ENCODE results near the gene MKNK1. TPM values are rescaled to one million over a fixed set of nuclear protein-coding genes. Genes with fewer than 3 reads are reported as not detected.

Gene MKNK1
- total RNA-seq, 1 experiment from 2014 or later: 12.9 TPM

GRCh38 chr1:46619656-46620258 is 15.7 kb upstream of the MKNK1 start:
- Histone ChIP-seq H2BK20ac (ENCODE audit: low read depth, low read length, poor library complexity, severe bottlenecking) (no peak overlapping the region), H3K23ac (ENCODE audit: insufficient read length, low read depth, low read length) (no peak overlapping the region), H2AFZ (ENCODE audit: low read length) (no peak overlapping the region), H3K56ac (ENCODE audit: insufficient read length, low read depth, low read length) (no peak overlapping the region), H3K4me2 (ENCODE audit: insufficient read depth, insufficient read length, low read length) (no peak overlapping the region), H4K20me1 (ENCODE audit: control insufficient read depth, insufficient read depth, insufficient read length) (no peaks in the 10 kb centered on the region), H3K79me2 (ENCODE audit: insufficient read depth, low read length) (no peaks in the 10 kb centered on the region), H4K5ac (ENCODE audit: insufficient read length, low read depth, low read length) (no peak overlapping the region), H2BK120ac (ENCODE audit: low read depth, low read length, poor library complexity, severe bottlenecking) (no peak overlapping the region), H3K9ac (ENCODE audit: extremely low read depth, insufficient read length, low read length) (no peak overlapping the region), H4K91ac (ENCODE audit: insufficient read length, low read depth, low read length) (no peak overlapping the region), H2BK5ac (ENCODE audit: insufficient read length, low read length) (no peak overlapping the region), H3K9me3 (ENCODE audit: control insufficient read depth, low read depth, low read length) (no peaks in the 10 kb centered on the region), H3K4me1 (ENCODE audit: insufficient read depth, low read length) (peaks cover 8% of the 10 kb centered on the region; the same call in 1 of the 2 replicates), H4K8ac (replicated peaks; ENCODE audit: insufficient read length, low read depth, low read length) (no peak overlapping the region), H2BK15ac (ENCODE audit: low read depth, low read length) (no peak overlapping the region), H3K14ac (ENCODE audit: insufficient read depth, low read length) (no peak overlapping the region), H3K27ac (ENCODE audit: insufficient read length, low read depth, low read length) (no peak overlapping the region), H3K23me2 (ENCODE audit: insufficient read length, low read depth, low read length, poor library complexity, severe bottlenecking) (peaks cover 8% of the 10 kb centered on the region), H3K79me1 (ENCODE audit: insufficient read depth, low read depth, low read length, poor library complexity, severe bottlenecking) (no peaks in the 10 kb centered on the region), H2BK12ac (ENCODE audit: insufficient read length, low read depth, low read length) (no peak overlapping the region), H3K4ac (ENCODE audit: low read depth, low read length) (no peak overlapping the region), H3T11ph (ENCODE audit: low read length) (no peak overlapping the region), H3K18ac (ENCODE audit: insufficient read length, low read depth, low read length) (no peak overlapping the region), H2AK5ac (ENCODE audit: insufficient read length, low read length) (no peak overlapping the region), H3K27me3 (ENCODE audit: insufficient read depth, low read length) (peaks cover 3% of the 10 kb centered on the region; the same call in 1 of the 2 replicates)
- no peak for TF ChIP-seq CTCF (conservative IDR thresholded peaks at IDR 0.05)
- DNase-seq: no peak
- no CpG with 5 or more reads among the region's 5 CpGs for WGBS (ENCODE audit: extremely low coverage, insufficient read length, low lambda C conversion rate)
- no peak overlapping the region for H3K27ac Mint-ChIP-seq
- no peaks in the 10 kb centered on the region for H3K36me3 Mint-ChIP-seq (ENCODE audit: insufficient read depth in 1 of 3, low read depth in 3 of 3)
- H3K27me3 Mint-ChIP-seq (ENCODE audit: low read depth): peaks cover 34% of the 10 kb centered on the region
- no peak overlapping the region for H3K4me3 Mint-ChIP-seq
- H3K9me3 Mint-ChIP-seq: no peaks in the 10 kb centered on the region
- peaks cover 25 to 30% of the 10 kb centered on the region in 2 experiments for H3K4me1 Mint-ChIP-seq

Measured in H9 (cell line).